Astrocyte (in vitro differentiated cells and primary cell): ENCODE results near the gene TMEM132C. TPM values are rescaled to one million over a fixed set of nuclear protein-coding genes. Genes with fewer than 3 reads are reported as not detected.

Experiments used
- DNase-seq: peaks from one replicate; pipeline ENCODE4 v3.0.0-alpha.2; 2010; ENCODE audit warnings: low read depth
- FAIRE-seq: peaks from 2 replicates; lab custom pipeline; 2011; peaks lifted over from hg19 to GRCh38; lab: Jason Lieb, UNC
- H2AFZ ChIP-seq: 2 replicates; pipeline ENCODE4 v1.6.0; 2012; ENCODE audit warnings: low read depth, low read length, inconsistent platforms
- H3K27ac ChIP-seq: 2 replicates; pipeline ENCODE4 v1.5.1; 2011; ENCODE audit warnings: low read depth, low read length, inconsistent platforms
- H3K27me3 ChIP-seq: 2 replicates; pipeline ENCODE4 v1.6.0; 2011; ENCODE audit warnings: low read length, inconsistent platforms; ENCODE audit not compliant: insufficient read depth
- H3K36me3 ChIP-seq: 2 replicates; pipeline ENCODE4 v1.5.1; 2011; ENCODE audit warnings: low read length, inconsistent platforms; ENCODE audit not compliant: insufficient read depth
- H3K4me1 ChIP-seq: 2 replicates; pipeline ENCODE4 v1.5.1; 2011; ENCODE audit warnings: low read length, inconsistent platforms; ENCODE audit not compliant: insufficient read depth
- H3K4me2 ChIP-seq: 2 replicates; pipeline ENCODE4 v1.6.0; 2012; ENCODE audit warnings: low read length, inconsistent platforms
- H3K4me3 ChIP-seq: 2 replicates; pipeline ENCODE4 v1.5.1; 2011; ENCODE audit warnings: low read depth, mild to moderate bottlenecking, low read length, inconsistent platforms; ENCODE audit not compliant: insufficient read depth
- H3K79me2 ChIP-seq: 2 replicates; pipeline ENCODE4 v1.6.0; 2012; ENCODE audit warnings: mild to moderate bottlenecking, low read length, inconsistent platforms; ENCODE audit not compliant: insufficient read depth
- H3K9ac ChIP-seq: 2 replicates; pipeline ENCODE4 v1.6.0; 2012; ENCODE audit warnings: mild to moderate bottlenecking, low read length, inconsistent platforms
- H3K9me3 ChIP-seq: 2 replicates; pipeline ENCODE4 v1.5.1; 2012; ENCODE audit warnings: low read depth, mild to moderate bottlenecking, low read length, inconsistent platforms; ENCODE audit not compliant: insufficient read depth
- H4K20me1 ChIP-seq: 2 replicates; pipeline ENCODE4 v1.6.0; 2012; ENCODE audit warnings: low read length, inconsistent platforms; ENCODE audit not compliant: insufficient read depth
- H3K27ac Mint-ChIP-seq: one replicate; pipeline ENCODE4 v1.8.0; 2021; ENCODE audit warnings: mild to moderate bottlenecking, mixed read lengths; ENCODE audit not compliant: unreplicated experiment
- H3K27me3 Mint-ChIP-seq: one replicate; pipeline ENCODE4 v1.8.0; 2021; ENCODE audit warnings: low read depth, mixed read lengths; ENCODE audit not compliant: unreplicated experiment
- H3K36me3 Mint-ChIP-seq: one replicate; pipeline ENCODE4 v1.8.0; 2021; ENCODE audit warnings: low read depth, mixed read lengths; ENCODE audit not compliant: unreplicated experiment
- H3K4me1 Mint-ChIP-seq: one replicate; pipeline ENCODE4 v1.8.0; 2021; ENCODE audit warnings: low read depth, mixed read lengths; ENCODE audit not compliant: unreplicated experiment
- H3K4me3 Mint-ChIP-seq: one replicate; pipeline ENCODE4 v1.8.0; 2021; ENCODE audit warnings: mild to moderate bottlenecking, moderate library complexity, mixed read lengths; ENCODE audit not compliant: unreplicated experiment
- H3K9me3 Mint-ChIP-seq: one replicate; pipeline ENCODE4 v1.8.0; 2021; ENCODE audit warnings: mild to moderate bottlenecking, mixed read lengths; ENCODE audit not compliant: unreplicated experiment
- CTCF ChIP-seq: IDR thresholded peaks from 2 replicates; pipeline ENCODE4 v1.5.1; 2011; ENCODE audit warnings: low read depth, mild to moderate bottlenecking, inconsistent platforms, low read length, moderate library complexity; ENCODE audit not compliant: insufficient read depth
- EZH2 ChIP-seq: IDR thresholded peaks from 2 replicates; pipeline ENCODE4 v1.6.1; 2012; ENCODE audit warnings: mild to moderate bottlenecking, low read length, inconsistent platforms; ENCODE audit not compliant: insufficient read depth
- total RNA-seq: library from RNA; stranded (reverse); gene quantifications from 2 replicates; pipeline ENCODE4 v1.2.1, GENCODE V29; 2021

The TMEM132C gene
- total RNA-seq, 1 donor from 2014 or later, result not detected

GRCh38 chr12:128652136-128652751, 385.3 kb downstream of the TMEM132C start:
- no peaks in the 10 kb centered on the region for H3K27me3 ChIP-seq
- H3K9me3 ChIP-seq, result peaks cover 6% of the 10 kb centered on the region
- no peaks in the 10 kb centered on the region for H3K4me1 Mint-ChIP-seq
- no peak for DNase-seq
- no peak for TF ChIP-seq CTCF
- no peak for TF ChIP-seq EZH2
- no peak overlapping the region for H3K27ac Mint-ChIP-seq
- no peak overlapping the region for H2AFZ ChIP-seq
- no peaks in the 10 kb centered on the region for H3K27me3 Mint-ChIP-seq
- H3K36me3 Mint-ChIP-seq, result no peaks in the 10 kb centered on the region
- no peaks in the 10 kb centered on the region for H3K4me1 ChIP-seq
- H4K20me1 ChIP-seq, result no peaks in the 10 kb centered on the region
- no peak for FAIRE-seq
- H3K9me3 Mint-ChIP-seq, result peaks cover 15% of the 10 kb centered on the region
- H3K27ac ChIP-seq, result no peak overlapping the region
- no peaks in the 10 kb centered on the region for H3K79me2 ChIP-seq
- no peak overlapping the region for H3K9ac ChIP-seq
- no peaks in the 10 kb centered on the region for H3K36me3 ChIP-seq
- H3K4me3 ChIP-seq, result no peak overlapping the region
- no peak overlapping the region for H3K4me2 ChIP-seq
- no peak overlapping the region for H3K4me3 Mint-ChIP-seq

GRCh38 chr12:128654468-128654867, 387.5 kb downstream of the TMEM132C start:
- Histone ChIP-seq H4K20me1 (no peaks in the 10 kb centered on the region), H2AFZ (no peak overlapping the region), H3K27ac (no peak overlapping the region), H3K27me3 (no peaks in the 10 kb centered on the region), H3K9me3 (no peaks in the 10 kb centered on the region), H3K4me3 (no peak overlapping the region), H3K9ac (no peak overlapping the region), H3K79me2 (no peaks in the 10 kb centered on the region), H3K4me2 (no peak overlapping the region), H3K4me1 (no peaks in the 10 kb centered on the region), H3K36me3 (no peaks in the 10 kb centered on the region)
- TF ChIP-seq EZH2, result no peak
- TF ChIP-seq CTCF, result no peak
- Mint-ChIP-seq H3K27ac (no peak overlapping the region), H3K4me1 (no peaks in the 10 kb centered on the region), H3K36me3 (no peaks in the 10 kb centered on the region), H3K4me3 (no peak overlapping the region), H3K27me3 (no peaks in the 10 kb centered on the region), H3K9me3 (peaks cover 16% of the 10 kb centered on the region)
- FAIRE-seq (no peak), DNase-seq (no peak)

- Histone ChIP-seq H3K4me3 (no peak overlapping the region), H3K9me3 (no peaks in the 10 kb centered on the region), H3K79me2 (no peaks in the 10 kb centered on the region), H3K4me2 (no peak overlapping the region), H2AFZ (no peak overlapping the region), H3K27me3 (no peaks in the 10 kb centered on the region), H3K4me1 (no peaks in the 10 kb centered on the region), H3K27ac (no peak overlapping the region), H3K36me3 (no peaks in the 10 kb centered on the region), H4K20me1 (no peaks in the 10 kb centered on the region), H3K9ac (no peak overlapping the region)
- Mint-ChIP-seq H3K36me3 (no peaks in the 10 kb centered on the region), H3K27ac (no peak overlapping the region), H3K4me3 (no peak overlapping the region), H3K27me3 (no peaks in the 10 kb centered on the region), H3K4me1 (no peaks in the 10 kb centered on the region), H3K9me3 (peaks cover 18% of the 10 kb centered on the region)
- DNase-seq (no peak), FAIRE-seq (no peak)
- no peak for TF ChIP-seq CTCF
- TF ChIP-seq EZH2, result no peak
Measured at GRCh38 chr12:128657378-128657777, 390.4 kb downstream of the TMEM132C start.
